ENCODE measurements around the gene ITPK1.

DNA sequence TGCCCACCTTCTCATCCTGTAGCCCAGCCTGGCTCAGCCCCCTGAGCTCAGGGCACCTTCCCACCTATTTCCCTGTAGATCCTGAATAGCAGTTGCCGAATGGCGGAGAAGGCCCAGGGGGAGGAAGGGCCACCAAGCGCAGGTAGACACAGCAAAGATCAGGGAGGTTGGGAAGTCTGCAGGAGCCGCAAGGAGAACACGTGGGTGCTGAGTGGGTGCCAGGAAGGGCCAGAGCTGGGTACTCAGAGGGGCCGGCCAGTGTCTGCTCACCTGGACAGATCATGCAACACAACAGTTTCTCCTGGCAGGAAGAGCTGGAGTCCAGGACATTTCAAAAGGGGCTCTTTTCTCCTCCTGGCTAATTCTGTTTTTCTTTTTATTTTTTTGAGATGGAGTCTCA is 162.2 kb downstream of the ITPK1 start:
- no peak for TF ChIP-seq JUND (IDR thresholded peaks at IDR 0.05)
- TF ChIP-seq, protein P1, sequence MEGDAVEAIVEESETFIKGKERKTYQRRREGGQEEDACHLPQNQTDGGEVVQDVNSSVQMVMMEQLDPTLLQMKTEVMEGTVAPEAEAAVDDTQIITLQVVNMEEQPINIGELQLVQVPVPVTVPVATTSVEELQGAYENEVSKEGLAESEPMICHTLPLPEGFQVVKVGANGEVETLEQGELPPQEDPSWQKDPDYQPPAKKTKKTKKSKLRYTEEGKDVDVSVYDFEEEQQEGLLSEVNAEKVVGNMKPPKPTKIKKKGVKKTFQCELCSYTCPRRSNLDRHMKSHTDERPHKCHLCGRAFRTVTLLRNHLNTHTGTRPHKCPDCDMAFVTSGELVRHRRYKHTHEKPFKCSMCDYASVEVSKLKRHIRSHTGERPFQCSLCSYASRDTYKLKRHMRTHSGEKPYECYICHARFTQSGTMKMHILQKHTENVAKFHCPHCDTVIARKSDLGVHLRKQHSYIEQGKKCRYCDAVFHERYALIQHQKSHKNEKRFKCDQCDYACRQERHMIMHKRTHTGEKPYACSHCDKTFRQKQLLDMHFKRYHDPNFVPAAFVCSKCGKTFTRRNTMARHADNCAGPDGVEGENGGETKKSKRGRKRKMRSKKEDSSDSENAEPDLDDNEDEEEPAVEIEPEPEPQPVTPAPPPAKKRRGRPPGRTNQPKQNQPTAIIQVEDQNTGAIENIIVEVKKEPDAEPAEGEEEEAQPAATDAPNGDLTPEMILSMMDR (IDR thresholded peaks at IDR 0.05), result no peak
- TF ChIP-seq SIN3A (IDR thresholded peaks at IDR 0.05; ENCODE audit: borderline replicate concordance, low read depth, low read length), result no peak
- TF ChIP-seq CHD2 (IDR thresholded peaks at IDR 0.05; ENCODE audit: low read length, partially characterized antibody), result no peak
- TF ChIP-seq RAD21 (IDR thresholded peaks at IDR 0.05; ENCODE audit: low read length), result no peak
- TF ChIP-seq POLR2AphosphoS5 (IDR thresholded peaks at IDR 0.05; ENCODE audit: low read depth, low read length), result no peak
- TF ChIP-seq SMC3 (IDR thresholded peaks at IDR 0.05; ENCODE audit: low read depth, low read length), result no peak
- TF ChIP-seq EZH2phosphoT487 (IDR thresholded peaks at IDR 0.05; ENCODE audit: borderline replicate concordance, low read depth), result no peak
- TF ChIP-seq RXRA (IDR thresholded peaks at IDR 0.05; ENCODE audit: borderline replicate concordance, low read depth), result no peak
- TF ChIP-seq NFIC (IDR thresholded peaks at IDR 0.05; ENCODE audit: borderline replicate concordance), result no peak
- no peak for TF ChIP-seq YY1 (IDR thresholded peaks at IDR 0.05; ENCODE audit: low read depth)
- TF ChIP-seq RFX5 (IDR thresholded peaks at IDR 0.05; ENCODE audit: low read length), result no peak

Measured in SK-N-SH (cell line).